CD4-positive, alpha-beta T cell treated with Interleukin-12 subunit alpha and Interleukin-12 subunit beta, for 1 hour (primary cell): ENCODE data around the gene MR1.

ENCODE experiments used
- DNase-seq: peaks from one replicate; pipeline ENCODE4 v3.0.0-alpha.2; 2020

The MR1 gene

GRCh38 chr1:181064702-181065101, 30.9 kb downstream of the MR1 start:
- no peak for DNase-seq

DNA sequence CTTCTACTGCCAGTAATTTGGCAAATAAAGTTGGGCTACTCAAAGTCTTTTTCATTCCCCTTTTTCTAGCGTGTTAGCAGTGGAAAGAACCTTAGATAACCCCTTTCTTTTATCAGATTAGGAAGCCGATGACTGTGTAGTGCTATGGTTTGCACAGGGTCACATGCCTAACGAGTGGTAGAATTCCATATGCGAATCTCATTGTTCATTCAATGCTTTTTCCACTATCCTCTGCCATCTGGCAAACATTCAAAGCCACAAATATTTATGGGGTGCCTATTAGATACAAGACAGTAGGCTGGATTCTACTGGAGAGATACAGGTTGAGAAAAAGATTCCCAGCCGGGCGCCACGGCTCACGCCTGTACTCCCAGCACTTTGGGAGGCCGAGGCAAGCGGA, 39.9 kb downstream of the MR1 start:
- no peak for DNase-seq

DNA sequence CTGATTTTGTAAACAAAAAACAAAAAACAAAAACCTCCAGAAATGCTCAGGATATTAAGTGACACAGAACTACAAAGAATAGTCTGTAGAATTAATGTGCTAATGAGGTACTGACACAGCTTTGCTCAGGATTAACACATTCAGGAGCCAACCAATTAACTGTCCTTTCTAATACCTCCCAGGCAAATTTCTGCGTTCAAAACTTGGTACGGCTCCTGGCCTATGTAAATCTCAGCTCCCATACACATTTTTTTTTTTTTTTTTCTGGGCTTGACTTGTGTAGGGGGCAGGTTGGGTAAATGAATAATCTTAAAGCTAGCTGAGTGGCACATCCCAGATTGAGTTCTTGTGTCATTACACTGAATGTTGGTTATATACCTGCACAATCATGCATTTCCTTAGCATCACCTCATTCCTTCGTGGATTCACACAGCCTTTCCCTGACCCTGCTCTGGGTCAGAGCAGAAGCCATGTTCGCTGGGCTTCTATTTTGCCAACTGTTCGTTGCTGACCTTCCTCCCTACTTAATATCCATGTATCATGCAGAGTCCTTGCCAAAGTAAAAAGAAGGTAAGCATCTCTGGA, 42.1 kb downstream of the MR1 start:
- no peak for DNase-seq

- no peak for DNase-seq
Measured at GRCh38 chr1:181076852-181077251, 43.1 kb downstream of the MR1 start.

- no peak for DNase-seq
Measured at GRCh38 chr1:181077576-181078242, 43.9 kb downstream of the MR1 start.

DNA sequence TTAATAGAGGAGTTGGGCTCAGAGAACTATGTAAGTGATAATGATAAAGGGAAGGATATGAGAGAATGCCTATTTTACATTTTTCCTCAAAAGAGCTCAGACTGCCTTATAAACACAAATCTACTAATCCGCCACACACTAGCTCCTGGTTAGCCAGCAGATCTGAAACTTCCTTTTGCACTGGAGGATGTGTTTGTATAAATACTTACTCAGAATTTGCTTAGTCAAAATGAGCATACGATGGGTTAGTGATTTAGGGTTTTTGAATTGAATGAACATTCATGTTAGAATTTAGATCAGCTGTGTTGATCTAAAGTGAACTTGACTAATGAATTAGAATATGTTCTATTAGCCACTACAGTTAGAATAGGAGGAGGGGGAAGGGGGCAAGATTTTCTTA, 45.6 kb downstream of the MR1 start:
- DNase-seq: no peak

DNA sequence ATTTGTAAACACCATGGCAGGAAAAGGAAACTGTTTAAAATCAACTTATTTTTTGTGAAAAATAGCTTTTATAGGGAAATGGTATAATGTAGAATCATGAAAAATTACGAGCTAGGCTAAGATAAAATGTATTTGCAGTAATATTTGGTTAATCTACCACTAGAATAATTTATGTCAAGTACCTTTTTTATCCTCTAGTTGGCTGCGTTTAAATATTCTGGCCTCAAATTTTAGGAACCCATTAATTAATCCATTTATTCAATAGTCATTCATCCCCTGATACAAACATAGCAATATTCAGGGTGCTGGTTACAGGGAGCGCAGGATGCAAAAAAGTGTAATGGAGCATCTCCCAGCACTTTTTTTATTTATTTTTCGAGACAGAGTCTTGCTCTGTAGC, 46.1 kb downstream of the MR1 start:
- DNase-seq: no peak

DNA sequence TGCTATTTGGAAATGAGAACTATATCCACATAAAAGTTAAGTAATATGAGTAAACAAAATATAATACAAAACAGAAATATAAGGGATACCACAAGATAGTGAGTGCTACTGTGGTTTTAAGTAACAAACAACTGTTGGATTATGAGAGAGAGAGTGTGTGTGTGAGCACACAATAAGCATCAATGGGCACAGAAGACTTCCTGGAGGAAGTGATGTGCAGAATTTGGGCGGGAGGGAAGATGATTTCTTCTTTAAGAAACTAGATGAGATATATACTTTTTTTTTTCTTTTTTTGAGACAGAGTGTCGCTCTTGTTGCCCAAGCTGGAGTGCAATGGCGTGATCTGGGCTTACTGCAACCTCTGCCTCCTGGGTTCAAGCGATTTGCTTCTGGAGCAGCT, 46.8 kb downstream of the MR1 start:
- DNase-seq: no peak

GRCh38 chr1:181081395-181081794, 47.6 kb downstream of the MR1 start:
- no peak for DNase-seq

DNA sequence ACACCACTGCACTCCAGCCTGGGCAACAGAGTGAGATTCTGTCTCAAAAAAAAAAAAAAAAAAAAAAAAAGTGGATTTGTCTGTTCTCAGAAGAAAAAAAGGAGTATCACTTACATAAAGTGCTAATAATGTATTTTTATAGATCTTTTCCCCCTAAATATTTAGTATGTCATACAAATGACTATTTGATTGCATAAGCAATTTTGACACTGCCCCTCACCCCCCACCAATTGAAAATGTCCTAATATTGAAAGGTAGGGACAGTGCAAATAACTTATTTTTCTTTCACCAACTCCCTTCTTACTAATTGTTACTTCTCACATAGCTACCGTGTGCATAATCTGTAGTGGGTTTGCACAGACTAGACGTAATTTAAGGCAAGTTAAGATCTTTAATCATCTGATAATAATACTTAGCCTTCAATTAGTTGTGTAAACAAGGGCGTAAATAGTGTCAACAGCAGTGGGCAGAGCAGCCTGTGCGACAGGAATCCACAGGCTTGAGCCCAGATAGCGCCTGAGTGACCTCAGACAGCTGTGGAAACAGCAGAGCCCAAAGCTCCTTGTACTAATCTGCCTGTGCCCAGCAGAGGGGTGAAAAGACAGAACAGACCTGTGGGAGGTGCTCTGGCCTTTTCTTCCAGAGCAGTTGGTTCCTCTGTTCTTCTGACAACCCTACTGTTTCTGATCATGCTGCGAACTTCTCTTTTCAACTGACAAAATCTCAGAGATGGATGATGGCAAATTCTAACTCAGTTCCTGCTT, 50.2 kb downstream of the MR1 start:
- DNase-seq: peak; percentile 77

DNA sequence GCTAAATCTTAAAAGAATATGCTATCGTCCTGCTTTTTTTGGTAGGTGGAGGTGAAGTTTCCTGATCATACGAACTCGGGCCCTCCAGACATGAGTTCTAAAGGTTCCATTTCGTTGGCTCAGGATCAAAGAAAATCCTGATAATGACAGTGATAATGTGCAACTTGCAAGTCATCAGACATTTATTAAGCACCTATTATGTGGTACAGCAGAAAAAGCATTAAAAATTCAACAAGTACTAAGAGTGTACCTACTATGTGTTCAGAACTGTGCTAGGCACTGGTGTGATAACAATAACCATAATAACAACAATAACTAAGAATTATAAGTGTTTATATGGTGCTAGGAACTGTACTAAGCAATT, 50.8 kb downstream of the MR1 start:
- DNase-seq: no peak

GRCh38 chr1:181086091-181086490, 52.3 kb downstream of the MR1 start:
- DNase-seq: no peak

DNA sequence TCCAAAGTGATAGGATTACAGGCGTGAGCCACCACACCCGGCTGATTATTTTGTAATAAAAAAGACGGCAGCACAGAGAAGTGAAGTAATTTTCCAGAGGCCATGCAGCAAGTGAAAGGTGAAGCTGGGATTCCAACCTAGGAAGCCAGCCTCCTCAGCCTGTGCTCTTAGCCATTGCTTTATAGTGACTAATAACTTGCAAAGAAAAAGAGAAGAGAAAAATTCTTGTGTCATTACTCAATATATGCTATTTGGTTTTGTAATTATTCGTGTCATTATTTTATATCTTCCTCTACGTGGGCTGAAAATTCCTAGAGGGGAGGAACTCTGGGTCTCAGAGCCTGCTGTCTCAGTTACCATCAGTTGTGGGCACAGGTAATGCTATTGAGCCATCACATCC, 53.1 kb downstream of the MR1 start:
- DNase-seq: no peak

- DNase-seq: no peak
Measured at GRCh38 chr1:181087400-181087901, 53.7 kb downstream of the MR1 start.

- peak; percentile 98 for DNase-seq
Measured at GRCh38 chr1:181088079-181089016, 54.6 kb downstream of the MR1 start, which contains the start of gene IER5. Gene IER5 (plus strand): TSS chr1:181088700. CDS start chr1:181088903, 203 bp downstream.

DNA sequence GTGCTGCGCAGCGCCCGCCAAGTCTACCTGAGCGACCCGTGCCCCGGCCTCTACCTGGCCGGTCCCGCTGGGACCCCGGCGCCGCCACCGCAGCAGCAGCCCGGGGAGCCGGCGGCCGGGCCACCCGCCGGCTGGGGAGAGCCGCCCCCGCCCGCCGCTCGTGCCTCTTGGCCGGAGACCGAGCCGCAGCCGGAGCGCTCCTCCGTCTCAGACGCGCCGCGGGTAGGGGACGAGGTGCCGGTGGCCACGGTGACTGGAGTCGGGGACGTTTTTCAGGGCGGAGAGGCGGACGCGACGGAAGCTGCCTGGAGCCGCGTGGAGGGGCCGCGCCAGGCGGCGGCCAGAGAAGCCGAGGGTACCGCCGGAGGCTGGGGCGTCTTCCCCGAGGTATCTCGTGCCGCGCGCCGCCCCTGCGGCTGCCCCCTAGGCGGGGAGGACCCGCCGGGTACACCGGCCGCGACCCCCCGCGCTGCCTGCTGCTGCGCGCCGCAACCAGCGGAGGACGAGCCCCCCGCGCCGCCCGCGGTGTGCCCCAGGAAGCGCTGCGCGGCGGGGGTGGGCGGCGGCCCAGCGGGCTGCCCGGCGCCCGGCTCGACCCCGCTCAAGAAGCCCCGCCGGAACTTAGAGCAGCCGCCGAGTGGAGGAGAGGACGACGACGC, 55.4 kb downstream of the MR1 start:
- DNase-seq: peak; percentile 45

DNA sequence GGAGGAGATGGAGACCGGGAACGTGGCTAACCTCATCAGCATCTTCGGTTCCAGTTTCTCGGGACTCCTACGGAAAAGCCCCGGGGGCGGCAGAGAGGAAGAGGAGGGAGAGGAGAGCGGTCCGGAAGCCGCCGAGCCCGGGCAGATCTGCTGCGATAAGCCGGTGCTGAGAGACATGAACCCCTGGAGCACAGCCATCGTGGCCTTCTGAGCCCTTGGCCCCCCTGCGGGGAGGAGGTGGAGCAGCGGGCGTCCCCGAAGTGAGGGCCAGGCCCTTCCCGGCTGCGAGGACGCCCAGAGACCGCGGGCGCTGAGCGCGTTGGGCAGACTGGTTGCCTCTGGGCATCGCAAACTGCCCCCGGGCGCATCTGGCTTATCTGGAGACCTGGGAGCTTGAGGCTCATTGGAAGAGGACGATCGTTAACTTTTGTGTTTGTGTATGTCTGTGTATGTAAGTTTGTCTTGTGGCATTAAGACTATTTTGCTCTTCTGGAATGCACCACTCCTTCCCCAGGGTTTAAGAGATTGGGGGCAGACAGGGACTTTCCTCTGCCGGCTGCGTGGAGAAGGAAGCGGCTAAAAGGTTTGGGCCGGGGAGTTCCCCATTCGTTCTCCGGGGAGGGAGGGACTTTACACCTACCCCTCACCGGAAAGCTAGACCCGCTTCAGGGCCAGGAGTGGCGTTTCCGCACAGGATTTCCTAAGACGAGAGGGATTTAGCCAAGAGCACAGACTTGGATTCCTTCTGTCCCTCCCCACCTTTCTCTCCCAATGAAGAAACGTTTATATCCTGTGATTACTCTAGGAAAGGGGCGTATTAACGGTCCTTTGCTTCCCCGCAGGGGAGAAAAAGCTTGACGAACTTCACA, 56.1 kb downstream of the MR1 start:
- peak; percentile 91 for DNase-seq

- peak; percentile 71 for DNase-seq
Measured at GRCh38 chr1:181090641-181091126, 56.9 kb downstream of the MR1 start.

GRCh38 chr1:181091309-181092040, 57.7 kb downstream of the MR1 start:
- DNase-seq: no peak

DNA sequence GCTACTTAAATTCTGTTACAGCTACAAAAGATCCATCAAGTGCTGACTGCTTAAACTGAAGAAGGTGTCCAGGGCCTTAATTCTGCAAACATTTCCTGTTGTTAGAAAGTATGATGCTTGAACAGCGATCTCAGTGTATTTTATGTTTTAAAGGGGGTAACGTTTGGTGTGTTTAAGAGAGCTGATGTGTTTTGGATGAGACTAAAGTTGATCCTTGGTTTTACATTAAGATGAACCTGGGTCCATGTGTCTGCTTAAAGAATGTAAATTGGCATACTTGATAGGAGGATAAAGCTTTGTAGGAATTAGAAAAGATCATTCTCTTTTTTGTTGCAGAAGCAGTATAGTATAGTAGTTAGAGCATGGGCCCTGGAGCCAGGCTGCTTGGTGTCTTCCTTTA, 58.3 kb downstream of the MR1 start:
- no peak for DNase-seq
